HCT116 (cell line): ENCODE data around the gene POLD1. TPM values are rescaled to one million over a fixed set of nuclear protein-coding genes. Genes with fewer than 3 reads are reported as not detected.

Experiments
- ATAC-seq: fragments of 200-7000 bp; cut with Tn5 transposase; 2 replicates; pipeline ENCODE4 v1.9.1; 2020; ENCODE audit warnings: mild to moderate bottlenecking, moderate library complexity
- BruUV-seq: library from RNA; stranded (reverse); fragments of 400-500 nt; replicated peaks from 2 replicates; lab custom pipeline; 2021; lab: Mats Ljungman, UMichigan
- CTCF ChIA-PET: fragments of 300-600 bp; sonication (Branson Sonifier 250); formaldehyde crosslinking; loops from one replicate; lab custom pipeline; 2021; ENCODE audit warnings: antibody characterized with exemption; lab: Charles Lee
- POLR2A ChIA-PET: fragments of 300-600, 350-600 bp; sonication (Branson Sonifier 250); formaldehyde crosslinking; loops from one replicate; lab custom pipeline; 2021; ENCODE audit warnings: antibody characterized with exemption; lab: Charles Lee
- RAD21 ChIA-PET, 2 experiments: fragments of 300-600 bp; sonication (Branson Sonifier 250); formaldehyde crosslinking; loops; one replicate each; lab custom pipeline; 2023; ENCODE audit warnings: low total read pairs in 2 of 2; ENCODE audit not compliant: uncharacterized antibody in 2 of 2, unreplicated experiment in 2 of 2, low non-redundant PET in 1 of 2; lab: Charles Lee
- DNase-seq: peaks from one replicate; pipeline ENCODE4 v3.0.0-alpha.2; 2010; ENCODE audit warnings: low read depth, low spot score
- H2AFZ ChIP-seq: fragments of 200-600 bp; shearing (Covaris generic), sonication (generic); 2 replicates; pipeline ENCODE4 v1.6.1; 2017; ENCODE audit warnings: low read depth, mixed run types, mixed read lengths, antibody characterized with exemption, low read length; ENCODE audit not compliant: poor library complexity, severe bottlenecking
- H3K27ac ChIP-seq: 2 replicates; pipeline ENCODE4 v1.5.1; 2012; ENCODE audit warnings: low read depth, low read length
- H3K27me3 ChIP-seq: fragments of 200-600 bp; sonication (generic); 2 replicates; pipeline ENCODE4 v1.6.1; 2016; ENCODE audit warnings: mixed run types, low read length, mixed read lengths; ENCODE audit not compliant: insufficient read depth
- H3K36me3 ChIP-seq, 2 experiments: fragments of 200-500 bp in 1 of 2; fragments of 200-600 bp in 1 of 2; sonication (Bioruptor generic) in 1 of 2; sonication (generic) in 1 of 2; 2 replicates each; pipeline versions ENCODE4 v1.5.1 to v1.6.1; 2014 to 2016; ENCODE audit warnings: low read length in 2 of 2, inconsistent platforms in 1 of 2, mixed read lengths in 1 of 2, mixed run types in 1 of 2; ENCODE audit not compliant: insufficient read depth in 2 of 2, control insufficient read depth in 1 of 2
- H3K4me1 ChIP-seq, 2 experiments: fragments of 200-600 bp in 1 of 2; sonication (generic) in 1 of 2; 2 replicates each; pipeline versions ENCODE4 v1.5.1 to v1.6.1; 2012 to 2017; ENCODE audit warnings: low read length in 2 of 2, inconsistent platforms in 1 of 2, mild to moderate bottlenecking in 1 of 2, mixed read lengths in 1 of 2, mixed run types in 1 of 2, moderate library complexity in 1 of 2; ENCODE audit not compliant: insufficient read depth in 2 of 2, control insufficient read depth in 1 of 2
- H3K4me2 ChIP-seq: fragments of 200-600 bp; sonication (generic); 2 replicates; pipeline ENCODE4 v1.6.1; 2017; ENCODE audit warnings: mixed run types, low read length, mixed read lengths
- H3K4me3 ChIP-seq, 2 experiments: fragments of 200-600 bp in 1 of 2; sonication (generic) in 1 of 2; replicated peaks in 1 of 2; 2 replicates each; pipeline ENCODE4 v1.5.1; 2011 to 2016; ENCODE audit warnings: low read length in 2 of 2, control low read depth in 1 of 2, low read depth in 1 of 2, mild to moderate bottlenecking in 1 of 2, mixed read lengths in 1 of 2, mixed run types in 1 of 2
- H3K79me2 ChIP-seq: fragments of 200-600 bp; sonication (generic); 2 replicates; pipeline ENCODE4 v1.6.1; 2017; ENCODE audit warnings: mild to moderate bottlenecking, mixed run types, low read length, moderate library complexity, mixed read lengths; ENCODE audit not compliant: insufficient read depth
- H3K9ac ChIP-seq: fragments of 200-600 bp; sonication (generic); 2 replicates; pipeline ENCODE4 v1.6.1; 2016; ENCODE audit warnings: low read length, mixed read lengths
- H3K9me2 ChIP-seq: fragments of 200-600 bp; sonication (generic), shearing (Covaris generic); 2 replicates; pipeline ENCODE4 v1.6.1; 2017; ENCODE audit warnings: mixed run types, mild to moderate bottlenecking, moderate library complexity; ENCODE audit not compliant: insufficient read depth
- H3K9me3 ChIP-seq, 2 experiments: fragments of 200-500 bp in 1 of 2; fragments of 200-600 bp in 1 of 2; sonication (Bioruptor generic) in 1 of 2; sonication (generic) in 1 of 2; 2 replicates each; pipeline ENCODE4 v1.6.1; 2014 to 2017; ENCODE audit warnings: low read length in 2 of 2, mixed read lengths in 2 of 2, inconsistent platforms in 1 of 2, low read depth in 1 of 2, mild to moderate bottlenecking in 1 of 2, mixed run types in 1 of 2, moderate library complexity in 1 of 2; ENCODE audit not compliant: control insufficient read depth in 1 of 2, insufficient read depth in 1 of 2
- H4K20me1 ChIP-seq: fragments of 200-600 bp; sonication (generic), shearing (Covaris generic); 2 replicates; pipeline ENCODE4 v1.6.1; 2017; ENCODE audit warnings: mixed run types, mild to moderate bottlenecking, moderate library complexity; ENCODE audit not compliant: insufficient read depth
- CBX3 ChIP-seq: IDR thresholded peaks from 2 replicates; pipeline ENCODE4 v1.6.1; 2012; ENCODE audit warnings: low read depth
- CEBPB ChIP-seq: IDR thresholded peaks from 2 replicates; pipeline ENCODE4 v1.6.1; 2012; ENCODE audit warnings: low read depth
- EGR1 ChIP-seq: IDR thresholded peaks from 2 replicates; pipeline ENCODE4 v1.6.1; 2012; ENCODE audit warnings: low read depth
- EZH2 ChIP-seq: fragments of 200-600 bp; sonication (generic); IDR thresholded peaks from 2 replicates; pipeline ENCODE4 v1.6.1; 2017; ENCODE audit warnings: antibody characterized with exemption, mixed run types
- EZH2phosphoT487 ChIP-seq: fragments of 200-600 bp; IDR thresholded peaks from 2 replicates; pipeline ENCODE4 v1.6.1; 2018; ENCODE audit warnings: antibody characterized with exemption, borderline replicate concordance
- POLR2AphosphoS5 ChIP-seq: IDR thresholded peaks from 2 replicates; pipeline ENCODE4 v1.6.1; 2011; ENCODE audit warnings: mild to moderate bottlenecking, low read depth, low read length, moderate library complexity
- SIN3A ChIP-seq: IDR thresholded peaks from 2 replicates; pipeline ENCODE4 v1.6.1; 2012; ENCODE audit warnings: low read depth
- TCF7L2 ChIP-seq: IDR thresholded peaks from 2 replicates; pipeline ENCODE4 v1.7.0; 2011; ENCODE audit warnings: borderline replicate concordance, inconsistent platforms; ENCODE audit not compliant: insufficient read depth, insufficient read length; ENCODE audit errors: extremely low read depth
- YY1 ChIP-seq: IDR thresholded peaks from 2 replicates; pipeline ENCODE4 v1.6.1; 2011; ENCODE audit warnings: low read length, low read depth, moderate library complexity, mild to moderate bottlenecking; ENCODE audit not compliant: insufficient replicate concordance; ENCODE audit errors: extremely low read depth
- ZFX ChIP-seq: fragments of 450-650 bp; IDR thresholded peaks from 2 replicates; pipeline ENCODE4 v1.6.1; 2017
- ZNF274 ChIP-seq: fragments of 200-500 bp; sonication (Bioruptor generic); IDR thresholded peaks from 2 replicates; pipeline ENCODE4 v1.6.1; 2014; ENCODE audit warnings: mild to moderate bottlenecking, low read depth, low read length, inconsistent platforms
- intact Hi-C: fragments of 100-400 bp; cut with micrococcal nuclease; formaldehyde crosslinking; loops from 2 replicates; pipeline ENCODE4 v1.10.0; 2022
- total RNA-seq: library from RNA; stranded (reverse); gene quantifications from one replicate; pipeline ENCODE4 v1.2.1, GENCODE V29; 2021; ENCODE audit not compliant: unreplicated experiment
- TF ChIP-seq, protein P1 (sequence below): IDR thresholded peaks from 2 replicates; pipeline ENCODE4 v1.6.1; 2012
- TF ChIP-seq, protein P2 (sequence below): IDR thresholded peaks from 2 replicates; pipeline ENCODE4 v1.6.1; 2012; ENCODE audit warnings: low read depth
- TF ChIP-seq, protein P3 (sequence below), 3 experiments: fragments of 200-600 bp in 1 of 3; sonication (generic) in 1 of 3; IDR thresholded peaks in 2 of 3; conservative IDR thresholded peaks in 1 of 3; 2 replicates each; pipeline ENCODE4 v1.5.1; 2012 to 2017; ENCODE audit warnings: low read depth in 2 of 3, low read length in 2 of 3, antibody characterized with exemption in 1 of 3, borderline replicate concordance in 1 of 3, control low read depth in 1 of 3, mild to moderate bottlenecking in 1 of 3, mixed read lengths in 1 of 3, mixed run types in 1 of 3, moderate library complexity in 1 of 3; ENCODE audit not compliant: insufficient read depth in 1 of 3

Gene POLD1
- total RNA-seq, 1 experiment from 2014 or later = 122 TPM

GRCh38 chr19:50378169-50378862 lies 5.8 kb upstream of the POLD1 start:
- TF ChIP-seq, protein P1, sequence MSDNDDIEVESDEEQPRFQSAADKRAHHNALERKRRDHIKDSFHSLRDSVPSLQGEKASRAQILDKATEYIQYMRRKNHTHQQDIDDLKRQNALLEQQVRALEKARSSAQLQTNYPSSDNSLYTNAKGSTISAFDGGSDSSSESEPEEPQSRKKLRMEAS = no peak
- no peak for TF ChIP-seq CEBPB
- no peak for TF ChIP-seq ZNF274
- no peak for TF ChIP-seq POLR2AphosphoS5
- TF ChIP-seq, protein P2, sequence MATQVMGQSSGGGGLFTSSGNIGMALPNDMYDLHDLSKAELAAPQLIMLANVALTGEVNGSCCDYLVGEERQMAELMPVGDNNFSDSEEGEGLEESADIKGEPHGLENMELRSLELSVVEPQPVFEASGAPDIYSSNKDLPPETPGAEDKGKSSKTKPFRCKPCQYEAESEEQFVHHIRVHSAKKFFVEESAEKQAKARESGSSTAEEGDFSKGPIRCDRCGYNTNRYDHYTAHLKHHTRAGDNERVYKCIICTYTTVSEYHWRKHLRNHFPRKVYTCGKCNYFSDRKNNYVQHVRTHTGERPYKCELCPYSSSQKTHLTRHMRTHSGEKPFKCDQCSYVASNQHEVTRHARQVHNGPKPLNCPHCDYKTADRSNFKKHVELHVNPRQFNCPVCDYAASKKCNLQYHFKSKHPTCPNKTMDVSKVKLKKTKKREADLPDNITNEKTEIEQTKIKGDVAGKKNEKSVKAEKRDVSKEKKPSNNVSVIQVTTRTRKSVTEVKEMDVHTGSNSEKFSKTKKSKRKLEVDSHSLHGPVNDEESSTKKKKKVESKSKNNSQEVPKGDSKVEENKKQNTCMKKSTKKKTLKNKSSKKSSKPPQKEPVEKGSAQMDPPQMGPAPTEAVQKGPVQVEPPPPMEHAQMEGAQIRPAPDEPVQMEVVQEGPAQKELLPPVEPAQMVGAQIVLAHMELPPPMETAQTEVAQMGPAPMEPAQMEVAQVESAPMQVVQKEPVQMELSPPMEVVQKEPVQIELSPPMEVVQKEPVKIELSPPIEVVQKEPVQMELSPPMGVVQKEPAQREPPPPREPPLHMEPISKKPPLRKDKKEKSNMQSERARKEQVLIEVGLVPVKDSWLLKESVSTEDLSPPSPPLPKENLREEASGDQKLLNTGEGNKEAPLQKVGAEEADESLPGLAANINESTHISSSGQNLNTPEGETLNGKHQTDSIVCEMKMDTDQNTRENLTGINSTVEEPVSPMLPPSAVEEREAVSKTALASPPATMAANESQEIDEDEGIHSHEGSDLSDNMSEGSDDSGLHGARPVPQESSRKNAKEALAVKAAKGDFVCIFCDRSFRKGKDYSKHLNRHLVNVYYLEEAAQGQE = no peak
- TF ChIP-seq EZH2 = no peak
- no peak for TF ChIP-seq ZFX
- no peak for TF ChIP-seq CBX3
- no peak for TF ChIP-seq YY1
- TF ChIP-seq EGR1 = no peak
- TF ChIP-seq EZH2phosphoT487 = no peak
- TF ChIP-seq, protein P3, sequence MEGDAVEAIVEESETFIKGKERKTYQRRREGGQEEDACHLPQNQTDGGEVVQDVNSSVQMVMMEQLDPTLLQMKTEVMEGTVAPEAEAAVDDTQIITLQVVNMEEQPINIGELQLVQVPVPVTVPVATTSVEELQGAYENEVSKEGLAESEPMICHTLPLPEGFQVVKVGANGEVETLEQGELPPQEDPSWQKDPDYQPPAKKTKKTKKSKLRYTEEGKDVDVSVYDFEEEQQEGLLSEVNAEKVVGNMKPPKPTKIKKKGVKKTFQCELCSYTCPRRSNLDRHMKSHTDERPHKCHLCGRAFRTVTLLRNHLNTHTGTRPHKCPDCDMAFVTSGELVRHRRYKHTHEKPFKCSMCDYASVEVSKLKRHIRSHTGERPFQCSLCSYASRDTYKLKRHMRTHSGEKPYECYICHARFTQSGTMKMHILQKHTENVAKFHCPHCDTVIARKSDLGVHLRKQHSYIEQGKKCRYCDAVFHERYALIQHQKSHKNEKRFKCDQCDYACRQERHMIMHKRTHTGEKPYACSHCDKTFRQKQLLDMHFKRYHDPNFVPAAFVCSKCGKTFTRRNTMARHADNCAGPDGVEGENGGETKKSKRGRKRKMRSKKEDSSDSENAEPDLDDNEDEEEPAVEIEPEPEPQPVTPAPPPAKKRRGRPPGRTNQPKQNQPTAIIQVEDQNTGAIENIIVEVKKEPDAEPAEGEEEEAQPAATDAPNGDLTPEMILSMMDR (IDR thresholded peaks at IDR 0.05 in 2 of 3, conservative IDR thresholded peaks at IDR 0.05 in 1 of 3; ENCODE audit: borderline replicate concordance in 1 of 3, insufficient read depth in 1 of 3, low read depth in 2 of 3, low read length in 2 of 3) = no peak
- TF ChIP-seq SIN3A = no peak
- TF ChIP-seq TCF7L2 = no peak
- Histone ChIP-seq H3K9me3 (no peaks in the 10 kb centered on the region), H3K27ac (no peak overlapping the region; the same call in 1 of the 2 replicates), H3K79me2 (peaks cover 14% of the 10 kb centered on the region; the same call in 1 of the 2 replicates), H3K4me3 (no peak overlapping the region), H3K4me2 (no peak overlapping the region), H2AFZ (no peak overlapping the region), H3K36me3 (peaks cover 28 to 34% of the 10 kb centered on the region in 2 experiments), H3K27me3 (no peaks in the 10 kb centered on the region), H3K9me2 (no peaks in the 10 kb centered on the region), H3K9ac (no peak overlapping the region), H3K4me1 (peaks cover 7 to 17% of the 10 kb centered on the region in 2 experiments; a peak in 3 of 4 replicates), H4K20me1 (no peaks in the 10 kb centered on the region)
- ChIA-PET CTCF (no interaction called here), RAD21 (no interaction called here), POLR2A (no interaction called here)
- no peak for DNase-seq
- ATAC-seq = no peak
- intact Hi-C loops = no loop called here
- BruUV-seq = TSS peak; percentile 34
